Bronchus fibroblast of lung (primary cell): Measurements from ENCODE around the gene STOX1. TPM values are rescaled to one million over a fixed set of nuclear protein-coding genes. Genes with fewer than 3 reads are reported as not detected.

Experiments used
- total RNA-seq: library from RNA; depleted of rRNA; stranded (reverse); fragments of >200 nt; gene quantifications from 2 replicates; pipeline ENCODE4 v1.2.3, GENCODE V29; 2015

Gene STOX1
- total RNA-seq: under 0.01 and 0.15 TPM in 2 replicates

DNA sequence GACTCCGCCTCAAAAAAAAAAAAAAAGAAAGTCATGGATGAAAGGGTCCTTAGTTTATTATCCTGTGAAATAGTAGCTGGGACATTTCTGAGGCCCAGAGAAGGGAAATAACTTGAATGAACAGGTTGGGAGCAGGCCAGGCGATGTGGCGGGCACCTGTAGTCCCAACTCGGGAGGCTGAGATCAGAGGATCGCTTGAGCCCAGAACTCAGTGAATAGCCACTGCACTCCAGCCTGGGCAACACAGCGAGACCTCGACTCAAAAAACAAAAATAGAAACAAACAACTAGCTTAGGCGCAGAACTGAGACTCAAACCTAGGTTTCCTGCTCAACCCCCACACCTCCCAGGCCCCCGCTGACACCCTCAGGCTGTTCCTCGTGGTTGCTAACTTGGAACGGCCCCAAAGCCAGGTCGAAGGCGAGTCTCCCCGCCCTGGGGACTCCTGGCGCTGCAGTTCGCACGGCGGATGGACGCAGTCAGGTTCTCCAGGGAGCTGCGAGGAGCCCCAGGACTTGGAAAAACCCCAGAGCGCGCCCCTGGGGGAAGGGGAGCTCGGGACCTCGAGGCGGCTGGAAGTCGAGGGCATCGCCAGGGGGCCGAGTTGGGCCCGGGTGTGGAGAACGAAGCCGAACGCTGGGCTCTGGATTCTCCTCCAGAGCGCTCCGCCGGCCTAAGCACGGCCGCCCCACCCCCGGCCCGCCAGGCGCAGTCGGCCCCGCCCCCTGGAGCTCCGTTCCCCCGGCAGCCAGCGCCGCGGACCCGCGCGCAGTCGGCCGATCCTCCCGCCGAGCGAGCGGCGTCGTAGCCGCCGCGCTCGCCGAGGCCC is at the start of gene STOX1:
Gene STOX1 (plus strand): TSS at position 768 of the 828 bp plus-strand sequence. CDS start 93 bp downstream, outside the sequence.

GRCh38 chr10:68901105-68901927 is 74.0 kb downstream of the STOX1 start, which contains the start of gene DDX50:
Gene DDX50, plus strand, starts transcription at chr10:68901315. Its CDS starts 70 bp downstream, at chr10:68901385.

Other genes with a start within 250 kb of the STOX1 start
- gene CCAR1, start 106.3 kb upstream of the STOX1 start, total RNA-seq: 26.9 and 27.1 TPM in 2 replicates
- gene DDX50, start 73.8 kb downstream of the STOX1 start, total RNA-seq: 37.9 and 47.2 TPM in 2 replicates
- gene DDX21, start 128.6 kb downstream of the STOX1 start, total RNA-seq: 56.0 and 64.7 TPM in 2 replicates
- 40.0 and 41.7 TPM in 2 replicates for gene KIFBP, start 161.3 kb downstream of the STOX1 start, total RNA-seq